ENCODE results near the gene PIEZO1. TPM values are rescaled to one million over a fixed set of nuclear protein-coding genes. Genes with fewer than 3 reads are reported as not detected.

Gene PIEZO1
- total and polyA plus RNA-seq, 2 donors (not counting 3 experiments of a cell fraction or from before 2014, with no cell fraction given): 298 to 322 TPM

GRCh38 chr16:88721815-88722755, 62.9 kb downstream of the PIEZO1 start:
- DNase-seq (ENCODE audit: low read depth, low spot score): no peak
- dilution Hi-C loops (cut with MboI; ENCODE audit: extremely low pct_ligation_motif_present, low sequenced_read_pairs): no loop called here
- ChIA-PET POLR2A (no interaction called here), CTCF (interaction anchor here (1.2 to 4.1 kb wide), 2 partner anchors 15 to 20 kb away, joined by 4 to 19 read pairs; no protein-coding TSS in a partner anchor)
- Histone ChIP-seq H4K20me1 (replicated peaks; ENCODE audit: control insufficient read depth, extremely low read depth, insufficient read depth, low read length) (no peaks in the 10 kb centered on the region), H3K79me2 (ENCODE audit: control insufficient read depth, insufficient read depth, low read length) (no peaks in the 10 kb centered on the region), H3K27me3 (ENCODE audit: control insufficient read depth in 2 of 2, insufficient read depth in 2 of 2, low read length in 2 of 2) (no peaks in the 10 kb centered on the region), H3K4me1 (ENCODE audit: control insufficient read depth, extremely low read depth, insufficient read depth, low read length) (no peaks in the 10 kb centered on the region), H3K9me1 (replicated peaks; ENCODE audit: control insufficient read depth, extremely low read depth, insufficient read depth, low read length) (no peaks in the 10 kb centered on the region), H3K9ac (replicated peaks; ENCODE audit: extremely low read depth, insufficient read depth, low read length) (no peak overlapping the region), H3K4me3 (replicated peaks in 1 of 3; ENCODE audit: insufficient read depth in 1 of 3, low read depth in 1 of 3, low read length in 3 of 3) (no peak overlapping the region), H3K9me3 (replicated peaks; ENCODE audit: control insufficient read depth, insufficient read depth, low read length) (no peaks in the 10 kb centered on the region), H3K36me3 (ENCODE audit: control insufficient read depth in 2 of 2, extremely low read depth in 1 of 2, insufficient read depth in 2 of 2, low read length in 2 of 2) (peaks cover 20 to 83% of the 10 kb centered on the region in 2 experiments), H3K27ac (ENCODE audit: insufficient read depth, low read depth, low read length) (no peak overlapping the region), H2AFZ (ENCODE audit: low read depth, low read length) (no peak overlapping the region), H3K4me2 (ENCODE audit: insufficient read depth, low read length) (no peak overlapping the region)
- intact Hi-C loops (cut with micrococcal nuclease): no loop called here
- BruUV-seq (replicated peaks): no TSS peak
- TF ChIP-seq JUN (IDR thresholded peaks at IDR 0.05; ENCODE audit: borderline replicate concordance, insufficient read depth, insufficient read length, low read depth) (no peak), MAX (IDR thresholded peaks at IDR 0.05; ENCODE audit: insufficient read depth, insufficient read length) (no peak), POLR2AphosphoS5 (IDR thresholded peaks at IDR 0.05; ENCODE audit: insufficient read depth, low read depth, low read length) (no peak), MYC (IDR thresholded peaks at IDR 0.05; ENCODE audit: low read depth, low read length) (no peak), FOS (IDR thresholded peaks at IDR 0.05; ENCODE audit: borderline replicate concordance, insufficient read depth, low read length) (no peak), GATA2 (IDR thresholded peaks at IDR 0.05; ENCODE audit: insufficient read depth, insufficient read length, low read depth, low read length) (no peak), POLR2A (IDR thresholded peaks at IDR 0.05; ENCODE audit: low read depth, low read length) (no peak), EZH2 (IDR thresholded peaks at IDR 0.05; ENCODE audit: borderline replicate concordance, low read depth, low read length, severe bottlenecking) (no peak)
- TF ChIP-seq, protein P1, sequence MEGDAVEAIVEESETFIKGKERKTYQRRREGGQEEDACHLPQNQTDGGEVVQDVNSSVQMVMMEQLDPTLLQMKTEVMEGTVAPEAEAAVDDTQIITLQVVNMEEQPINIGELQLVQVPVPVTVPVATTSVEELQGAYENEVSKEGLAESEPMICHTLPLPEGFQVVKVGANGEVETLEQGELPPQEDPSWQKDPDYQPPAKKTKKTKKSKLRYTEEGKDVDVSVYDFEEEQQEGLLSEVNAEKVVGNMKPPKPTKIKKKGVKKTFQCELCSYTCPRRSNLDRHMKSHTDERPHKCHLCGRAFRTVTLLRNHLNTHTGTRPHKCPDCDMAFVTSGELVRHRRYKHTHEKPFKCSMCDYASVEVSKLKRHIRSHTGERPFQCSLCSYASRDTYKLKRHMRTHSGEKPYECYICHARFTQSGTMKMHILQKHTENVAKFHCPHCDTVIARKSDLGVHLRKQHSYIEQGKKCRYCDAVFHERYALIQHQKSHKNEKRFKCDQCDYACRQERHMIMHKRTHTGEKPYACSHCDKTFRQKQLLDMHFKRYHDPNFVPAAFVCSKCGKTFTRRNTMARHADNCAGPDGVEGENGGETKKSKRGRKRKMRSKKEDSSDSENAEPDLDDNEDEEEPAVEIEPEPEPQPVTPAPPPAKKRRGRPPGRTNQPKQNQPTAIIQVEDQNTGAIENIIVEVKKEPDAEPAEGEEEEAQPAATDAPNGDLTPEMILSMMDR (IDR thresholded peaks at IDR 0.05; ENCODE audit: extremely low read depth in 1 of 2, insufficient read depth in 1 of 2, low read depth in 1 of 2, low read length in 2 of 2): no peak
- no peak for FAIRE-seq
